Retinal pigment epithelial cell (primary cell): ENCODE results near the gene IFNA4.
"Not testable (repeated sequence)": the region's sequence is repeated elsewhere in the genome, so short reads cannot be mapped to it uniquely, and the experiment has no call there.

Experiments used
- DNase-seq: peaks from one replicate; pipeline ENCODE4 v3.0.0-alpha.2; 2010; ENCODE audit warnings: low read depth
- H3K4me3 ChIP-seq: 2 replicates; pipeline ENCODE4 v1.5.1; 2011; ENCODE audit warnings: mild to moderate bottlenecking, low read length, control low read depth, moderate library complexity
- TF ChIP-seq, protein P1 (sequence below): conservative IDR thresholded peaks from 2 replicates; pipeline ENCODE4 v1.5.1; 2011; ENCODE audit warnings: low read depth, low read length, control low read depth, inconsistent platforms

The IFNA4 gene

DNA sequence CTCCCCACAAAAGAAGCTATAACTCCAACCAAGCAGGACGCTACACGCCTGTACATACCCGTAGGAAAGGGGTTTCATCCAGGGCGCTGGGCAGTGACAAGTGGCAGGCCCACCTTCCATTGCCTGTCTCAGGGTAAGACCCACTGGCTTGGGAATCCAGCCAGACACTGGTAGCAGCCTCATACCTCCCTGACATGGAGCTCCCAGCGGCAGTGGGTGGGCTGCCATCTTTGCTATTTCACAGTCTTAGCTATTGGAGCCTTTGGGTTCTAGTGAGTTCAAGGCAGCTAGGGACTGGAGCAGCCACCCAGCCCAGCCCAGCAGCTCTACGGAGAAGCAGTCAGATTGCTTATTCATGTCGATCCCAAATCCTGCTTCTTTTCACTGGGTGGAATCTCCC is 22.9 kb upstream of the IFNA4 start:
- H3K4me3 ChIP-seq: no peak overlapping the region
- TF ChIP-seq, protein P1, sequence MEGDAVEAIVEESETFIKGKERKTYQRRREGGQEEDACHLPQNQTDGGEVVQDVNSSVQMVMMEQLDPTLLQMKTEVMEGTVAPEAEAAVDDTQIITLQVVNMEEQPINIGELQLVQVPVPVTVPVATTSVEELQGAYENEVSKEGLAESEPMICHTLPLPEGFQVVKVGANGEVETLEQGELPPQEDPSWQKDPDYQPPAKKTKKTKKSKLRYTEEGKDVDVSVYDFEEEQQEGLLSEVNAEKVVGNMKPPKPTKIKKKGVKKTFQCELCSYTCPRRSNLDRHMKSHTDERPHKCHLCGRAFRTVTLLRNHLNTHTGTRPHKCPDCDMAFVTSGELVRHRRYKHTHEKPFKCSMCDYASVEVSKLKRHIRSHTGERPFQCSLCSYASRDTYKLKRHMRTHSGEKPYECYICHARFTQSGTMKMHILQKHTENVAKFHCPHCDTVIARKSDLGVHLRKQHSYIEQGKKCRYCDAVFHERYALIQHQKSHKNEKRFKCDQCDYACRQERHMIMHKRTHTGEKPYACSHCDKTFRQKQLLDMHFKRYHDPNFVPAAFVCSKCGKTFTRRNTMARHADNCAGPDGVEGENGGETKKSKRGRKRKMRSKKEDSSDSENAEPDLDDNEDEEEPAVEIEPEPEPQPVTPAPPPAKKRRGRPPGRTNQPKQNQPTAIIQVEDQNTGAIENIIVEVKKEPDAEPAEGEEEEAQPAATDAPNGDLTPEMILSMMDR: no peak
- no peak for DNase-seq

DNA sequence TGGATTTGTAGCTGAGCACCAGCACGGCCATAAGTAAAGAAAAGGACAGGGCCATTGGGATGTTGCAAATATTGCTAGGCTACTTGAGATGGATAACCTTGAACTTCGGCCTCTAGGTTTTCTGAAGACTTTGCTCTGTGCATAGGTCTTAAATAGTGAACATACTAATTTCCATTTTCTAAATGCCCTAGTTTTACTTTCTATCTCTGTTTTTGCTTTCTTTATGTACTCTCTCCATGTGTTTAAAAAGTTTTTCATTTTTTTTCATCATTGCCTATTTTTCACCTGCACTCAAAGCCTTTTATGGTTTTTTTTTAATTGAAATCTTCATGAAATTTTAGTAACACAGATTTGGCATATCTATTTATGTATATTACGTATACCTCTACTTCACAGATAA is 19.7 kb upstream of the IFNA4 start, which contains the start of gene IFNA10:
IFNA10 (minus strand) TSS at position 101 of the 400 bp plus-strand sequence; CDS start at position 55, 46 bp downstream.
- not testable (repeated sequence) for DNase-seq, H3K4me3 ChIP-seq

DNA sequence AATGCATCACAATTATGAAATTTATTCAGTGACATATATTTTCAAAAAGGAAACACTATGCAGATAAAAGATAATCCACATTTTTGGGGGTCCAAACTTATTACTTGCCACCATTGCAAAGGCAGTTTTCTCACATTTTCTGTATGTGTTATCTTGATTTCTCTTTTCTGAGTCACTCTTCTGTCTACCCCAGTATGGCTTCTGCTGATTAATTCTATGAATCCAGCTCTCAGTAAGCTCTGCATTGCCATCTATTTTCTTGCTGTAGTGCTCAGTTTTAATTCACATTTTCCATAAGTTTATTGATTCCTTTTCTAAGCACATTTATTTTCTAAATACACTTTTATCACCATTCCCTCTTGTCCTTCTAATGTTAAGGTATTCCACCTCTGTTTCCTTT is 17.8 kb upstream of the IFNA4 start:
- DNase-seq: no peak
- H3K4me3 ChIP-seq: no peak overlapping the region
- TF ChIP-seq, protein P1: no peak

DNA sequence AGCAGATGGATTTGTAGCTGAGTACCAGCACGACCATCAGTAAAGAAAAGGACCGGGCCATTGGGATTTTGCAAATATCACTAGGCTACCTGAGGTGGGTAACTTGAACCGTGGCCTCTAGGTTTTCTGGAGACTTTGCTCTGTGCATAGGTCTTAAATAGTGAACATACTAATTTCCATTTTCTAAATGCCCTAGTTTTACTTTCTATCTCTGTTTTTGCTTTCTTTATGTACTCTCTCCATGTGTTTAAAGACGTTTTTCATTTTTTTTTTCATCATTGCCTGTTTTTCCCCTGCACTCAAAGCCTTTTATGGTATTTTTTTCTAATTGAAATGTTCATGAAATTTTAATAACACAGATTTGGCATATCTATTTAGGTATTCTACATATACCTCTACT is 14.7 kb upstream of the IFNA4 start, which contains the start of gene IFNA7:
IFNA7 (minus strand) TSS at position 101 of the 400 bp plus-strand sequence; CDS start at position 61, 40 bp downstream.
- not testable (repeated sequence) for H3K4me3 ChIP-seq, DNase-seq

DNA sequence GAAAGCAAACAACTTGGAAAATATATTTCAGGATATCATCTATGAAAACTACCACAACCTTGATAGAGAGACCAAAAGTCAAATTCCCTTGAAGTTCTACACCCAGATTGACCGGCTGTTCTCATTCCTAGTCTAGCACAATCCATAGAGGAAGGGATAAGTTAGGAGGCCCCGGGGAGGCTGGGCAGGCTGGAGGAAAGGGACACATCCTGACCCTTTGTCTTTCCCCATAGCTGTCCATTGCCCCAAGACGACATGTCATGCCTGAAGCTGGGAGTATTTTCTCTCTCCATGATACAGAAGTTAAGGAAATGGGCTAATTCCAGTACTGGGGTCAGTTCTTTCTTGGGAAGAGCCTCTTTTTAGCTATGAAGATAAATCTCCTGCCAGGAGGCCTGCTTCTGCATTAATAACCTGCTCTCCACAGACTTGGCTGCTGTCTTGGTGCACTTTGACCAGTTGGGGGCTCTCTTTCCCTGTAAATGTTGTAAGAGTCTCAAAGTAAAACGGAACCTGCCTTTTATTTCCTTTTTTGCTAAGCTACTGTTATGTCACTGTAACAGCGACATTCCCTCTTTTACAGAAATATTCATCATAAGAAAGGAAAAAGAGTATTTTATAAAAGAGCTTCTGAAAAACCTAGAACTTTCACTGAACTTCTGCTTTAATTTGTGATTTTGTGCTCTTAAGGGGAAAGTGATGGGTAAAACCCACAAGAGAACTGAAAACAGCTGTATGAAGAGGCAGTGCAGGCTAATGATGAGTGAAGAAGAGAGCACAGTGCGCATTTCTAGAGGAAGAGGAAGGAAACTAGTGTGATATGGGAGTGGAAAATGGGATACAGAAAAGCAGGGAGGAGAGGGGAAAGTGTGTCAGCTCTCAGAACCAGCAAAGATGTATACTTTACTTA is 7.7 kb upstream of the IFNA4 start:
- not testable (repeated sequence) for H3K4me3 ChIP-seq, DNase-seq
- TF ChIP-seq, protein P1: peak; percentile 66

DNA sequence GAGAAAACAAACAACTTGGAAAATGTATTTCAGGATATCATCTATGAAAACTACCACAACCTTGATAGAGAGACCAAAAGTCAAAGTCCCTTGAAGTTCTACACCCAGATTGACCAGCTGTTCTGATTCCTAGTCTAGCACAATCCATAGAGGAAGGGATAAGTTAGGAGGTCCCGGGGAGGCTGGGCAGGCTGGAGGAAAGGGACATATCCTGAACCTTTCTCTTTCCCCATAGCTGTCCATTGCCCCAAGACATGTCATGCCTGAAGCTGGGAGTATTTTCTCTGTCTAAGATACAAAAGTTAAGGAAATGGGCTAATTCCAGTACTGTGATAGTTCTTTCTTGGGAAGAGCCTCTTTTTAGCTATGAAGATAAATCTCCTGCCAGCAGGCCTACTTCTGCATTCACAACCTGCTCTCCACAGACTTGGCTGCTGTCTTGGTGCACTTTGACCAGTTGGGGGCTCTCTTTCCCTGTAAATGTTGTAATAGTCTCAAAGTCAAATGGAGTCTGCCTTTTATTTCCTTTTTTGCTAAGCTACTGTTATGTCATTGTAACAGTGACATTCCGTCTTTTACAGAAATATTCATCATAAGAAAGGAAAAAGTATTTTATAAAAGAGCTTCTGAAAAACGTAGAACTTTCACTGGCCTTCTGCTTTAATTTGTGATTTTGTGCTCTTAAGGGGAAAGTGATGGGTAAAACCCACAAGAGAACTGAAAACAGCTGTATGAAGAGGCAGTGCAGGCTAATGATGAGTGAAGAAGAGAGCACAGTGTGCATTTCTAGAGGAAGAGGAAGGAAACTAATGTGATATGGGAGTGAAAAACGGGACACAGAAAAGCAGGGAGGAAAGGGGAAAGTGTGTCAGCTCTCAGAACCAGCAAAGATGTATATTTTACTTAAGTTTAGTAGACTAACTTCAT is 4.3 kb downstream of the IFNA4 start:
- not testable (repeated sequence) for H3K4me3 ChIP-seq, DNase-seq
- TF ChIP-seq, protein P1: peak; percentile 67

DNA sequence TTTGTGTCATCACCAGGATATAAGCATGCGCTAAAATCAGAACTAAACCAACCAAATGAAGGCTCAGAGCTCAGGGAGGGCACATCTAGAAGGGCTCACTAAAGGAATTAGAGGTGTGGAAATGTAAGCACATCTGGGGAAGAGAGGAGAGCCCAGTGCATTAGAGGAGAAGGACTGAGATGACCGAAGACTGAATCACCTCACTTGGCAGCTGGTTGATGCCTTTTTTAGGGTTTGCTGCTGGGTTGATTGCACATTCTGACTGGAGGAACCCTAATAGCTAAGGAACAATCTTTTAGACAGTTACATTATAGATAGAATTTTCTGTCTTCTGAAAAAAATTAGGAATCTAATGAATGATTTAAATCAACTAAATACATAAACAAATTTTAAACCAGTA is 12.7 kb downstream of the IFNA4 start:
- TF ChIP-seq, protein P1: no peak
- no peak overlapping the region for H3K4me3 ChIP-seq
- DNase-seq: no peak
